ENCODE measurements around the gene GPS1.
A peak's percentile ranks its signal among the peaks of the same experiment; 100 is the strongest.

Gene GPS1

GRCh38 chr17:82051776-82052637, at the start of gene GPS1, which contains the start of gene RFNG:
TSS of gene GPS1 (plus strand) at chr17:82051898. CDS start at chr17:82051932, 34 bp downstream.
TSS of gene RFNG (minus strand) at chr17:82051811. CDS start at chr17:82051766, 45 bp downstream.
- peak; percentile 50 to 77 for DNase-seq (ENCODE audit: extremely low read depth in 1 of 2, low read depth in 1 of 2)

- DNase-seq (ENCODE audit: extremely low read depth in 1 of 2, low read depth in 1 of 2), result no peak
Measured at GRCh38 chr17:82003411-82004381, 48.0 kb upstream of the GPS1 start.

GRCh38 chr17:82004517-82005455, 46.9 kb upstream of the GPS1 start:
- DNase-seq (ENCODE audit: extremely low read depth in 1 of 2, low read depth in 1 of 2), result no peak

GRCh38 chr17:82005701-82006348, 45.9 kb upstream of the GPS1 start:
- DNase-seq (ENCODE audit: extremely low read depth in 1 of 2, low read depth in 1 of 2), result no peak

GRCh38 chr17:82006468-82007227, 45.0 kb upstream of the GPS1 start:
- DNase-seq (ENCODE audit: extremely low read depth in 1 of 2, low read depth in 1 of 2), result no peak

- no peak for DNase-seq (ENCODE audit: extremely low read depth in 1 of 2, low read depth in 1 of 2)
Measured at GRCh38 chr17:82007228-82007494, 44.5 kb upstream of the GPS1 start.

- DNase-seq (ENCODE audit: extremely low read depth in 1 of 2, low read depth in 1 of 2), result no peak
Measured at GRCh38 chr17:82007495-82008257, 44.0 kb upstream of the GPS1 start.

- no peak for DNase-seq (ENCODE audit: extremely low read depth in 1 of 2, low read depth in 1 of 2)
Measured at GRCh38 chr17:82008258-82008940, 43.3 kb upstream of the GPS1 start.

GRCh38 chr17:82008941-82009405, 42.7 kb upstream of the GPS1 start:
- no peak for DNase-seq (ENCODE audit: extremely low read depth in 1 of 2, low read depth in 1 of 2)

GRCh38 chr17:82009413-82009812, 42.3 kb upstream of the GPS1 start:
- DNase-seq (ENCODE audit: extremely low read depth in 1 of 2, low read depth in 1 of 2), result no peak

- no peak for DNase-seq (ENCODE audit: extremely low read depth in 1 of 2, low read depth in 1 of 2)
Measured at GRCh38 chr17:82010575-82011525, 40.8 kb upstream of the GPS1 start.

- no peak for DNase-seq (ENCODE audit: extremely low read depth in 1 of 2, low read depth in 1 of 2)
Measured at GRCh38 chr17:82011617-82012187, 40.0 kb upstream of the GPS1 start.

- DNase-seq (ENCODE audit: extremely low read depth in 1 of 2, low read depth in 1 of 2), result no peak
Measured at GRCh38 chr17:82012261-82012639, 39.4 kb upstream of the GPS1 start.

- no peak for DNase-seq (ENCODE audit: extremely low read depth in 1 of 2, low read depth in 1 of 2)
Measured at GRCh38 chr17:82012640-82013295, 38.9 kb upstream of the GPS1 start.

GRCh38 chr17:82013341-82013740, 38.4 kb upstream of the GPS1 start:
- DNase-seq (ENCODE audit: extremely low read depth in 1 of 2, low read depth in 1 of 2), result no peak

GRCh38 chr17:82013772-82014321, 37.9 kb upstream of the GPS1 start:
- DNase-seq (ENCODE audit: extremely low read depth in 1 of 2, low read depth in 1 of 2), result no peak
